GM12872 (cell line): ENCODE measurements around the gene BRF1.

Experiments used
- TF ChIP-seq, protein P1 (sequence below): IDR thresholded peaks from 3 replicates; pipeline ENCODE4 v1.5.1; 2011; ENCODE audit warnings: low read depth, mild to moderate bottlenecking, low read length, moderate library complexity; ENCODE audit not compliant: insufficient read depth

The BRF1 gene

DNA sequence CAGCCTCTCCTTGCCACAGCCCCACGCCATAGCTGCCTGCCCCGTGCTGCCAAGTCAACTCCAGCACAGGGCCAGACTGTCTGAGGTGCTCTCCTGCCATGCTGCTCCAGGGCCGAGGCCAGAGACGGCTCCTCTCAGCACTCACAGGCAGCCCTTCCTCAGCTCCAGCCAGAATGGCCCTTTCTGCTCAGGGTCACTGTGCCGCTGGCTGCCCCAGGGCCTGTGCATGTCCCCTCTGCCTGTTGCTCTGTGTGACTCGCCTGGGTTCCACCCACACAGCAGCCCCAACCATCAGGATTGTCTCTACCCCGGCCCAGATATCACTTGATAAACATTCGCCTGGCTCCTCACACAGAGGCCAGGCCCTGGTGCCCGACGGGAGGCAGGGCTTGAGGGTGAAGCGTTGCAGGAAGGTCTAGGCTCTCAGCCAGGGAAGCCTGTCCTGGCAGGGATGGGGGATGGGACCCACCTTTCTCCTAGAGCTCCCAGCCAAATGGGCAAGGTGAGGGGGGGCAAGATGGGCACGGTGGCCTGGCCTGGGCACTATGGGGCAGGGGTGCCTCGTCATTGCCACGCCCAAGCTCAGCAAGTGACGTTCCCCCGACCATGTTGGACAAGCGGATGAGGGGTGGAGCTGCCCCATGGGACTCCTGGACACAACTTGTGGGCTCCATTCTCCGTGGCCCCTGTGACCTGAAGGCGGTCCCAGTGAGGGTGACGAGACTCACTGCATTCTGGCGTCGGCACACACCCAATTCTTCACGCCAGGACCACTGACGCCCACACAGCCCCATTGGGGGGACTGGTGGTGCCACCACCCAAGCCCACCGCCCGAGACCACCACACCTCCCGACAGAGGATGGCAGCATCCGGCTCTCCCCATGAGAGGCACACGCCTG lies 79.9 kb downstream of the BRF1 start:
- TF ChIP-seq, protein P1, sequence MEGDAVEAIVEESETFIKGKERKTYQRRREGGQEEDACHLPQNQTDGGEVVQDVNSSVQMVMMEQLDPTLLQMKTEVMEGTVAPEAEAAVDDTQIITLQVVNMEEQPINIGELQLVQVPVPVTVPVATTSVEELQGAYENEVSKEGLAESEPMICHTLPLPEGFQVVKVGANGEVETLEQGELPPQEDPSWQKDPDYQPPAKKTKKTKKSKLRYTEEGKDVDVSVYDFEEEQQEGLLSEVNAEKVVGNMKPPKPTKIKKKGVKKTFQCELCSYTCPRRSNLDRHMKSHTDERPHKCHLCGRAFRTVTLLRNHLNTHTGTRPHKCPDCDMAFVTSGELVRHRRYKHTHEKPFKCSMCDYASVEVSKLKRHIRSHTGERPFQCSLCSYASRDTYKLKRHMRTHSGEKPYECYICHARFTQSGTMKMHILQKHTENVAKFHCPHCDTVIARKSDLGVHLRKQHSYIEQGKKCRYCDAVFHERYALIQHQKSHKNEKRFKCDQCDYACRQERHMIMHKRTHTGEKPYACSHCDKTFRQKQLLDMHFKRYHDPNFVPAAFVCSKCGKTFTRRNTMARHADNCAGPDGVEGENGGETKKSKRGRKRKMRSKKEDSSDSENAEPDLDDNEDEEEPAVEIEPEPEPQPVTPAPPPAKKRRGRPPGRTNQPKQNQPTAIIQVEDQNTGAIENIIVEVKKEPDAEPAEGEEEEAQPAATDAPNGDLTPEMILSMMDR: no peak

DNA sequence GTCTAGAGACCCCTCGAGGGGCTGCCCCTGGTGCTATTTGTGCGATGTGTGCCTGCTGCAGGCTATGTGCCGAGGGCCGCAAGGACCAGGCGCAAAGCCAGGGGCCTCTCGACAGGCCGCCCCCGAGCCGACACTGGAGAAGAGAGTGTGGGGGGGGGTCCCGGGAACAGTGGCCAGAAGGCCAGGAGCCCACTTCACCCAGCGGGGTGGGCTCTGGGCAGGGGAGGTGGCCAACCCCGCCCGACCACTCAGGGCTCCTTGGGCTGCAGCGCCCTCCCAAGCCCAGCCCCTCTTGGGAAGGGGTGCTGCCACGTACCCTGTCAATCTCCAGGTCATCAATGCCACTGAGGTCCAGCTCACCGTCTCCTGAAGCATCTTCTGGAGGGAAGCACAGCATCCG lies 81.0 kb downstream of the BRF1 start:
- TF ChIP-seq, protein P1: no peak

DNA sequence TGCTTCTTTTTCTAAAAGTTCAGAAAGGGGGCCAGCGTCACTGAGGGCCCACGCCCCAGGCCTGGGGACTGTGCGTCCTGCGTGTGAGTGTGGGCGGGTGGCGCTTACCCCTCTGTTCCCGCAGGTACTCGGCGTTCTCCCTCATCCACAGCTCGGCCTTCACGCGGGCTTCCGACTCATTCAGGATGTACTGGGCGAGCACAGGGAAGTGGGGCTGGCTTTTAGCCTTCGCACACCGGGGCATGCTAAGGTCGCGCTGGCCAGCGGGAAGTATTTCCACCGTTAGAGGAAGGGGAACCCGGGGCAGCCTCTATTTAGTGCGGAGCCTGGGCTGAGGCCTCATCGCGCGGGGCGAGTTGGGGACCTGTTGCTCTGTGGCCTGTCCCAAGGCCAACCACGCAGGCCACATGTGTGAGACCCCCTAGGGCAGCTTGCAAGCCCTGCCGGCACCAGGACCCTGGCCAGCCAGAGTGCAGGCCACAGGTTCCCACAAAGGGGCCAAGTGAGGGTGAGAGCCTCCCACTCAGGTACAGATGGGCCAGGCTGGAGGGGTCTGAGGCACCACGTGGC lies 81.7 kb downstream of the BRF1 start:
- TF ChIP-seq, protein P1: no peak

DNA sequence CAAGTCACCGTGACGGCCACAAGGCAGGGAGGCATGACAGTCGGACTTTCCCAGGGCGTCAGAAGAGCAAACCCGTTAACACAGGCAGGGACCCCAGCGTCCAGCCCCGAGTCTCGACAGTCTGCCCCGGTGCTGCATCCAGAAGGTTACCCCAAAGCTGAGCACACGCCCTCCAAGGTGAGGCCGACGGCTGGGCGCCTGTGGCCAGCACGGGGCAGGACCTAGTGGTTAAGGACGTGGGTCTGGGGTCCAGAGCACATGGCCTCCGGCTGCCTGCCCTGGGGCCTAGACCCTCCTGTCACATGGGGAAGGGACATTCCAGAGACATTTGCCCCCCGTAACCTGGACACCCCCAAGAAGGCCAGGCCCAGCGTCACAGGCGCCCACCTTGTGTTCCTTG lies 82.2 kb downstream of the BRF1 start:
- TF ChIP-seq, protein P1: no peak

DNA sequence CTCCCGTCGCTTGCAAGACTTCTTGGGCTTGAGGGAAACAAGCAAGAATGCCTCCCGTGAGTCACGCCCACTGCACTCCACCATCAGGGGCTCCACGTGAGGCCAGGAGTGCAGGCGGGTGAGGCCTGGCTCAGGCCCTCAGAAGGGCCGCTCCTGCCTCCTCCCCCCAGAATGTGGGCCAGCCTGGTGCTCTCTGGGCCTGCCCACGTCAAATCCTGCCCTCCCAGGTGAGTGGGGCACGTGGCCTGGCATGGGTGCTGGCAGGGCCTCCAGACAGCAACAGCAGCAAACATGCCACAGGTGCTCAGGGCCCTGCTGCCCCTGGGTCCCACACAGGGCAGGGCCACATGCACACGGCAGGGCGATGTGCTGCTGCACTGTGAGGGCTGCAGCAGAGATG lies 83.0 kb downstream of the BRF1 start:
- TF ChIP-seq, protein P1: no peak

DNA sequence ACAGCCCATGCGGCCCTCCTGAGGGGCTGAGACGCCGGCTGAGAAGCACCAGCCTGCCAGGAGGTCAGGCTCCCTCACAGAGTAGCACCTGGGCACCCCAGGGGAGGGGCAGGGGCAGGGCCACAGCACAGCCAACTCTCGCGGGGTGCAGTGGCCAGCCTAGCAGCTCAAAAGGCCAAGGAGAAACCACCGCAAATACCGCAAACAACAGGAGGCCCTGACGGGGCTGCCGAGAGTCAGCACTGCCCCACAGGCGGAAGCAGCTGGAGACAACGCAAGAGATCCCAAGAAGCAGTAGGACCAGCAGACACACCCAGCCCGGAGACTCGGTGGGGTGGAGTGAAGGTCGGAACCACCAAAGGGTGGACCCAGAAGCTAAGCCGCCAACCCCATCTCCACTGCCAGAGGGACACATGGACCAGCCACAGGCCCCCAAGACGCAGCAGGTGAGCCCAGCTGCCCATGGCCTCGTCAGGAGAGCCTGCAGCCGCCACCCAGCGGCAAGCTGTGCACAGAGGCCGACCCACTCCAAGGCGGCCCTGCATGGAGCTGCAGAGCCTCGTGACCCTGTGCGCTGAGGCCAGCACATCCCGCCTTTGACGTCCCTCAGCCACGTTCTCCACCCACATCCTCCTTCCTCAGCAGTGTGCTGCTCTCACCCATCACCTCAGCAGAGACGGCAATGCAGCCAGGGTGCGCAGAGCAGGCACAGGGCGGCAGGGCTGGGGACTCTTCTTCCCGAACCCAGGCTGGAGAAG lies 84.1 kb downstream of the BRF1 start:
- TF ChIP-seq, protein P1: no peak

DNA sequence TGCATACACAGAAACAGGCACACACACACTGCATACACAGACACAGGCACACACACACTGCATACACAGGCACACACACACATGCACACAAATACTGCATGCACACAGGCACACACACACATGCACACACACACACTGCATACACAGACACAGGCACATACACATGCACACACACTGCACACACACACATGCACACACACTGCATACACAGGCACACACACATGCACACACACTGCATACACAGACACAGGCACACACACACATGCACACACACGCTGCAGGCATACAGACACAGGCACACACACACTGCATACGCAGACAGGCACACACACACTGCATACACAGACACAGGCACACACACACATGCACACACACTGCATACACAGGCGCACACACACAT lies 85.2 kb downstream of the BRF1 start:
- TF ChIP-seq, protein P1: no peak
